Epithelial cell of proximal tubule (primary cell): ENCODE data around the gene HHATL. TPM values are rescaled to one million over a fixed set of nuclear protein-coding genes. Genes with fewer than 3 reads are reported as not detected.
A peak's percentile ranks its signal among the peaks of the same experiment; 100 is the strongest.

Experiments used
- DNase-seq: peaks from one replicate; pipeline ENCODE4 v3.0.0-alpha.2; 2011; ENCODE audit warnings: low read depth
- H3K4me3 ChIP-seq: 2 replicates; pipeline ENCODE4 v1.5.1; 2011; ENCODE audit warnings: low read depth, mild to moderate bottlenecking, low read length
- total RNA-seq: library from RNA; depleted of rRNA; stranded (reverse); fragments of >200 nt; gene quantifications from 2 replicates; pipeline ENCODE4 v1.2.3, GENCODE V29; 2015
- TF ChIP-seq, protein P1 (sequence below): conservative IDR thresholded peaks from 2 replicates; pipeline ENCODE4 v1.5.1; 2012; ENCODE audit warnings: low read depth, mild to moderate bottlenecking, low read length

HHATL gene
- total RNA-seq, 1 donor from 2014 or later, result not detected

DNA sequence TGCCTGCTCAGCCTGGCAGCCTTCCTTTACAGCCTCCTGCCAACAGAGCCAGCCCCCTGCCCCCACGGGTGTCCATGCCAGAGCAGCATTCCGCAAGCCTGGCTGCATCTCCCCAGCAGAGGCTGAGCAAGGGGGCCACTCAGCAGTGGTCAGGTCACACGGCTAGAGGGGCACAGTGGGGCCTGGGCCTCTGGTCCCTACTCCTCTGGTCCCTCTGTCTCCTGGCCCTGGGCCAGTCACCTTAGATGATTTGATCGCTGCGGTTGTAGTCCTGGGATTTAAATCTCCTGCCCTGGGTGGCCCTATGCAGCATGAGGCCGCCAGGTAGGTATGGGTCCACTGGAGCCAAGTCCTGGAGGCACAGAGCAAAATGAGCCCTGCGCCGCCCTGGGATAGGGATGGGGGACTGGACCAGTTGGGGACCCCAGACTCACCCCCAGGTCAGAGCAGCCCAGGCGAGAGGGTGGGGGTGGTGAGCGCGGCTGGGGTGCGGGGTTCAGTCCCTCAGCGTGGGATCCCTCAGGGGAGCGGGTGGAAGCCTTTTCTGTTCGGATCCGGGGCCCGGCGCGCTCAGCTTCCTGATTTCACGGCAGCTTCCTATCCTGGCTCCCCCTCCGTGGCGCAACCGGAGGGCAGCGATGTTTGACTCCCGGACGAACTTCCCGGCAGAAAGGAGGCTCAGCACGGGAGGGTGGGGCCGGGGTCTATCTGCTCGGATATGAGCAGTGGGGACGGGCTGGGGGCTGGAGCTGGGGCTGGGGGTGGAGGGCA is 48.9 kb downstream of the HHATL start, which contains the start of gene ZBTB47:
Gene ZBTB47, plus strand, starts transcription at position 138 of the 771 bp plus-strand sequence. CDS start 4,659 bp downstream, outside the sequence.
- no peak for DNase-seq
- H3K4me3 ChIP-seq, result peak within 1 kb of the TSS; percentile 81
- TF ChIP-seq, protein P1, sequence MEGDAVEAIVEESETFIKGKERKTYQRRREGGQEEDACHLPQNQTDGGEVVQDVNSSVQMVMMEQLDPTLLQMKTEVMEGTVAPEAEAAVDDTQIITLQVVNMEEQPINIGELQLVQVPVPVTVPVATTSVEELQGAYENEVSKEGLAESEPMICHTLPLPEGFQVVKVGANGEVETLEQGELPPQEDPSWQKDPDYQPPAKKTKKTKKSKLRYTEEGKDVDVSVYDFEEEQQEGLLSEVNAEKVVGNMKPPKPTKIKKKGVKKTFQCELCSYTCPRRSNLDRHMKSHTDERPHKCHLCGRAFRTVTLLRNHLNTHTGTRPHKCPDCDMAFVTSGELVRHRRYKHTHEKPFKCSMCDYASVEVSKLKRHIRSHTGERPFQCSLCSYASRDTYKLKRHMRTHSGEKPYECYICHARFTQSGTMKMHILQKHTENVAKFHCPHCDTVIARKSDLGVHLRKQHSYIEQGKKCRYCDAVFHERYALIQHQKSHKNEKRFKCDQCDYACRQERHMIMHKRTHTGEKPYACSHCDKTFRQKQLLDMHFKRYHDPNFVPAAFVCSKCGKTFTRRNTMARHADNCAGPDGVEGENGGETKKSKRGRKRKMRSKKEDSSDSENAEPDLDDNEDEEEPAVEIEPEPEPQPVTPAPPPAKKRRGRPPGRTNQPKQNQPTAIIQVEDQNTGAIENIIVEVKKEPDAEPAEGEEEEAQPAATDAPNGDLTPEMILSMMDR, result no peak

DNA sequence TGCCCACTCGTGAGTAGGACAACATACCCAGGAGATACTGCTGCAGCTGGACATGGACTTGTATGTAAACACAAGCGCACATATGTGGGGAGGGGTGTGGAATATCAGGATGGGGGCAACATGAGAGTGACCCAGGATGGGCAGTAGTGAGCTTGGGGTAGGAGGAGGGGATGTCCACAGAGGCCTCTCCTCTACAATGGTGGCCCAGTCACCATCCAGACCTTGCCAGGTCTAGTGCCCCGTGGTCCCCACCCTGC is 49.4 kb downstream of the HHATL start:
- TF ChIP-seq, protein P1, result no peak
- peak overlapping the region; percentile 81 for H3K4me3 ChIP-seq
- no peak for DNase-seq

DNA sequence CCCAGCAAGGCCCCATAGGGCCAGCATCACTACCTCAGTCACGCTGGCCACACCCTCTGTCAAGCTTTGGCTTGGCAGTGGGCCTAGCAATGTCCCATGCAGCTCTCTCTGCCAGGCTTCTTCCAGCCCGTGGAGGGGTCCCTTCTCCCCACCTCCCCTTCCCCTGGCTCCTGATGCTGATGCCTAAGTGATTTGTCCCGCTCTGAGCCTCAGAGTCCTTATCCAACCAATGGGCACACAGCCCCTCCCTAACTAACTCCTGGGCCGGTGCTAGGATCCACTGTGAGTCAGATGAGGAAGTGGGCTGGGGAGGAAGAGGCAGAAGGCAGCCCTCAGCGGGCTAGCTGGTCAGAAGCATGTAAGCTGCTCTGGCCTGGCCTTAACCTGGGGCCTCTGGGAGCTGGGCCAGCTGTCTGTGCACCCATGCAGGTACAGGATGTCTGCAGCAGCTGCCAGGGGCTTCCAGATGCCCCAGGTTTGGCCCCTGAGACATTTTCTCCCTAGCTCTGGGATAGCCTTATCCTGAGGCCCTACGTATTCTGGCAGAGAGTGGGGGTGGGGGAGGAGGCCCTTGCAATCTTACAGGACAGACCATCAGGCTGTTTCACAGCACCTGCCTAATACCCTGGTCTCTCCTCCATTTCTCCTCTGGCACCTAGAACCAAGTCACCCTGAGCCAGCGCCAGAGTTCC is 49.8 kb downstream of the HHATL start:
- peak overlapping the region; percentile 81 for H3K4me3 ChIP-seq
- TF ChIP-seq, protein P1, result no peak
- peak; percentile 38 for DNase-seq

DNA sequence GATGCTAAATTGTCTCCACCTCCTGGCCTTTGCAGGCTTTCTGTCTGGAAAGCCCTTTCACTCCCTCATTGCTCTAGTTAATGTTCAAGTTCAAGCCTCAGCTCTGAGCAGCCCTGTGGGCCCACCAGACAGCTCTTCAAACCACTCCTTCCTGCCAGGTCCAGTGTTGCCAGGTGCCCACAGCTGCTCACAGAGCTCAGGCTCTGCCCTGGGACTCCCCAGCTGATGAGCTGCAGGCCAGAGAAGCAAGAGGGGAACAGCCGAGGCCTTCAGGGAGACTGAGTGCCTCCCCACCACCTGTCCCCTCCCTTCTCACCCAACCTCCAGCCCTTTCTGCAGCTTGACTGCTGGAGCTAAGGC is 50.4 kb downstream of the HHATL start:
- H3K4me3 ChIP-seq, result peak overlapping the region; percentile 81
- no peak for DNase-seq
- TF ChIP-seq, protein P1, result no peak

DNA sequence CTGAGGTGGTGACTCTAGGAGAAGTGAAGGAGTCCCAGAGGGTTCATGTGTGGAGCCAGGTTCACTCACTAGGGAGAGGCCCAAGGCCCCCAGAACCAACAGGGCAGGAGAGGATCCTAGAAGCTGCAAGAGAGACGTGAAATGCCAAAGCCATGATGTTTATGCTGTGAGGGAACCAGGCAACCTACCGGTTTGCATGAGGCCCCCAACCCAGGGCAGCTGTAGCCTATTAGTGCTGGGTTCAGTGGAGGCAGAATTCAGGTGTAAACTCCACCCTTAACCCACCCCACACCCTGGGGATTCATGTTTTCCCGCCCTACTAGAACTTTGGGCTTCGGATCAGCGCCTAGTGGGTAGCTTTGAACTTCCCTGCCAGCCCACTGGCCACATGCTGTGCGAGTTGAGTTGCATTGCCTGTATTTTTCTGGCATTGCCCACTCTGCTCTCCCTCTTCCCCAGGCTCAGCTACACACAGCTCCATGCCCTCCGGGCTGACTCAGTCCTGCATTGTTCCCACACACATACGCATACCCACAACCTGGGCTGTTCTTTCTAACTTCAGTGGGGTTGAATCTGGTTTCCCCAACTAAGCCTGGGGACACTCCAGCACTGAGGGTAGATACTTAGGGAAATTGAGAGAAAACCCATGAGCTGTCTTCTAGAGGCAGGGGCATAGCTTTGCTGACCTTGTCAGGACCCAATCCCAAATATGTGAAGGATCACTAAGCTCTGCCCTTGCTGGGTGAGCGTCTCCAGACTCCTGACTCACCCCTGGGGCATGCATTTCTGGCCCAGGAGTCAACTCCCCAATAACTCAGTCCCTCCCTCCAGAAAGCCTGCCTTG is 51.1 kb downstream of the HHATL start:
- TF ChIP-seq, protein P1, result no peak
- H3K4me3 ChIP-seq, result no peak overlapping the region
- peak; percentile 26 for DNase-seq

DNA sequence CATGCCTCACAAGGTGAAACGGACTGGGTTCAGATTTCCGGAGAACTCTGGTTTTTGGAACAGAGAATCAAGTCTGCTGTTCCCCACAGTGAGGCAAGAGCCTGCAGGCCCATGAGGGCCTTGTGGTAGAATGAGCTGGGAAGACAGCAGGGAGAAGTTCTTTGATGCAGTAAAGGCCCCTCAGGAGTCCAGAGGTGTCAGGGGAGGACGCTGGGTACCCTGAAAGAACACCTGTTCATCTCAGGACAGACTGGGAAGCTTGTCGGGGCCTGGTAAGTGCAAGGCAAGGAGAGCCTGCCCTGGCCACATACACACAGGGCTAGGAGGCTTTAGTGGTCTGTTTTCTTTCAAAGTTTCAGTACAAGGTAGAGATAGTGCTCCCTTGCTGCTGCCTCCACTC is 52.8 kb downstream of the HHATL start:
- H3K4me3 ChIP-seq, result no peak overlapping the region
- no peak for DNase-seq
- TF ChIP-seq, protein P1, result no peak
